Ureter (tissue), 1 donor: ENCODE measurements around the gene NAPSA. TPM values are rescaled to one million over a fixed set of nuclear protein-coding genes. Genes with fewer than 3 reads are reported as not detected.
A peak's percentile ranks its signal among the peaks of the same experiment; 100 is the strongest.
"Not testable (repeated sequence)": the region's sequence is repeated elsewhere in the genome, so short reads cannot be mapped to it uniquely, and the experiment has no call there.

Source experiments
- DNase-seq: peaks from one replicate; pipeline ENCODE4 v3.0.0-alpha.2; 2020; ENCODE audit warnings: low spot score
- total RNA-seq: library from RNA; stranded (reverse); gene quantifications from one replicate; pipeline ENCODE4 v1.2.4, GENCODE V29; 2023
- donor health status: DM: yes; HTN: yes; CAD: no.

NAPSA gene
- total RNA-seq, 1 donor from 2014 or later, result 1.1 TPM

DNA sequence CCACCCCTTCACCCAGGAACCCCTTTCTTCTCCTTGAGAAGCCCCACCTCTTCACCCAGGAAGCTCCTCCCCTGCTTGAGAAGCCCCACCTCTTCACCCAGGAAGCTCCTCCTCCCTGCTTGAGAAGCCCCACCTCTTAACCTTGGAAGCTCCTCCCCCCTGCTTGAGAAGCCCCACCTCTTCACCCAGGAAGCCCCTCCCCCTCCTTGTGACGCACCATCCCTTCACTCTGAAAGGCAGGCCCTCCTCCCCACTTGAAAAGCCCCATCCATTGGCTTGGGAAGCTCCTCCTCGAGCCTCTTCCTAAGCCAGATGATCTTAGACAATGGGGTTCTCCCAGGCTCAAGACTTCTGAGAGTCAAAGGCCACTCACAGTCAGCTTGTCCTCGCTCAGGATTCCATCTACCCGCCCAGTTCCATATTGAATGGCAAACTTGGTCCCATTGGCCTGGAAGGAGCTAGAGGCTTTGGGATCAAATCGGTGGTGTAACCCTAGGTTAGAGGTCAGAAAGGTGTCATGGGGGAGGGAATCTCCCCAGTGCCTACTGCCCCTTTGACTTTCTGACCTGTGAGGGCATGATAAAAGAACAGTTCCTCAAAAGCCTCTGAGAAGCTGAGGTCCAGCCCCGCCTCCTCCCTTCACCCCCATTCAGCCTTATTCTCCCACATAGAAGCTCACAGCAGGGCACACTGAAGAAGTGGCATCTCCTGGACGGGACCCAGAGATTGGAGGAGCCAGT is 4.0 kb downstream of the NAPSA start:
- DNase-seq, result no peak

DNA sequence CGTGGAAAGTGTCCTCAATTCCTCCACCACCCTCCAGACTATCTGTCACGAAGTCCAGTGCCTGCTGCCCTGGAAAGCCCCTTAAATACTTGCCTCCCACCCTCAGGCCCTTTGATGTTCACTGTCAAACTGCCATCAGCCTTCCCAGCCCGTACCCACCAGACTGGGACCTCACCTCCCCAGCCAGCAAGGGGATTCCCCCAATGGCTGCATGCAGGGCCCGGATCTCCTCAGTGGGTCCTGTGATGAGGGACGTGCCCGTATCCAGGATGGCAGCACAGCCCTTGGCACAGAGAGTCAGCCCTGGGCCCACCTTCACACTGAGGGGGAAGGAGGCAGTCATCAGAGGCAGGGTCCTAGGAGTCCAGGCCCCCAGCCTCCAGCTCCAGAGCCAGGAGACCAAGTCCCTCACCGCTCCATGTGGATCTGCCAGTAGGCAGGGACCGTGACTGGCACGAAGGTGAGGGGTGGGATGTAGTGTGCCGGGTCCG is 6.1 kb downstream of the NAPSA start:
- DNase-seq, result no peak

DNA sequence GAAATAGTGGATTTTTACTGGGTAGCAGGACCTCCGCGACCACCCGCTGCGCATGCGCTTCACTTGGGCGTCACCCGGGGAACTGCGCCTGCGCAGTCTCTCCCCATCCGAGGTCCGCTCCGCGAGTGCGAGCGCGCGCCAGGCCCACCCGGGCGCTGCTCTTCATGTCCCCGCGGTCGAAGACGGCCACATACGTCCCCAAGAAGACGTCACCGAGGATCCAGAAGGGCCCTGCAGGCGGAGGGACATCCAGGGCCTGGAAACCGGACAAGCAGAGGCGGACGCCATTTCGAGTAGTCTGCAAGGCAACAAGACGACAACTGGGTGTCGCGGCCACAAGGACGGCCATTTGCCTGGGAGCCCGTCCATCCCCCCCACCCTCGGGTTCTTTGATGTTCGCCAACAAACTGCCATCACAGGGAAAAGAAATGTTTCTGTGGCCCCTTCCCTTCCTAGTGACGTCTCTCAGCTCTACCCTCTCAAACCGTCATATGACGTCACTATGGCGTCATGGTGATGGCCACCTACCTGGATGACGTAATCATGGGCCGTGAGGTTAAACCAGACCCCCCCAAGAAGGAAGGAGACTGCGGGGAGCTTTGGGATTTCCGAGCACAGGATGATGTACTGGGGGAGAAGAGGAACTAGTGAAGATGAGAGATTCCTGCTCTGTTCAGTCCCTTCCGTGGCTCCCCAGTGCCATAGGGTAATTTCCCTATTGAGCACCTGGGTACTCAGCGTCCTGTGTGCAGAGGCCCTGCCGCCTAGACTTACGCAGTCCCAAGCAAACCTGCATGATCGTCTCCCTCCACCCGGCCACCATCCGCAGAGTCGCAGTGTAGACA is 6.7 kb downstream of the NAPSA start:
- DNase-seq, result no peak

DNA sequence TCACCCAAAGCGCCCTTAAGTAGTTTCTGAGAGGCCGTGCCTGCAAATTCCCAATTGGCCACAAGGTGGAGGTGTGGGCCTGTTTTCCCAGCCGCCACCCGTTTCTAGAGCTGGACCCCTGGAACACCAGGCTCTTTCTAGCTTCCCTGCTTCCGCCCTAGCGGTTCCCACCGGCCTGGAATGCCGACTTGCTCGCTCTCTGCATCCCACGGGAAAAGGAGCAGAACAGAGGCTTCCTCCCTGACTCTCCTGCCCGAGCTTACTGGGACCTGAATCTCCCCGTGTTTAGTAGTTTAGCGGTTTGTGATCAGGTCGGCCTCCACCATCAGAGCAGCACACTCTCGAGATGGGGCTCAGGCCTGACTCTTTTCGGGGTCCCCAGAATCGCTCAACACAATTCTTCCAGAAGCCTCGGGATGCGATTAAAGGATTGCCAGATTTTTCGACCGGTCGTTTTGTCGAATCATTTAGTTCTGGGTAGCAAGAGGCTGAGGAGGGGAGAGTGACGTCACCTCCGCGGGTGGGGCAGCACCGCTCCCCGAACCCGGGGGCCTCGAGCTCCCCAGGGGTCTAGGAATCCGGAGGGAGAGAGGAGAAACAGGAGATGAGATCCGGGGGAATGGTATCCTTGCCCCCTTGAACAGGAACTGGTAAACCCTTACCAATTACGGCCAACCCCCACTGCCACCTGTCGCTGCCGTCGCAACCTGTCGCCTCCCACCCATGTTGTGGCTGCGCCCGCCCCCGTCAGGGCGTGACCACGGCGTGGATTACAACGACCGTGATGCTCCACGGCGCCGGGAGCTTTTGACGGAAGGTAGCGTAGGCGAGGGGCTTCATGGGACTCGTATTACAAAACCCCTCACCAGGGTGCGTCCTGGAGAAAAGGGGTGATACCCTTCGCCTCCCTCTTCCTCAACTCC is 8.0 kb downstream of the NAPSA start:
- DNase-seq, result peak; percentile 81

DNA sequence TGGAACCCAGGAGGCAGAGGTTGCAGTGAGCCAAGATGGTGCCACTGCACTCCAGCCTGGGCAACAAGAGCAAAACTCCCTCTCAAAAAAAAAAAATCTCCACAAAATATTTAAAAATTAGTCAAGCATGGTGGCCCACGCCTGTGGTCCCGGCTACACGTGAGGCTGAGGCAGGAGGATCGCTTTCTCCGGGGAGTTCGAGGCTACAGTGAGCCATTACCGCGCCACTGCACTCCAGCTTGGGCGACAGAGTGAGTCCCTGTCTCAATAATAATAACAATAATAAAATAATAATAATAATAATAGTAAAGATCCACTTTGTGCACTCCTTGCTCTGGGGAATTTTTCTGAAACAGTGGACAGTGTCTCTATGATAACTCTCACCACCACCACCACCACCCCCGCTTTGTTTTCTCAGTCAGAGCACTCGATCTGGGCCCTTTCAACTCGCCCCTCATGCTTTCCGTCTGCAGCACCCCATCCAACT is 8.7 kb downstream of the NAPSA start:
- DNase-seq, result no peak

DNA sequence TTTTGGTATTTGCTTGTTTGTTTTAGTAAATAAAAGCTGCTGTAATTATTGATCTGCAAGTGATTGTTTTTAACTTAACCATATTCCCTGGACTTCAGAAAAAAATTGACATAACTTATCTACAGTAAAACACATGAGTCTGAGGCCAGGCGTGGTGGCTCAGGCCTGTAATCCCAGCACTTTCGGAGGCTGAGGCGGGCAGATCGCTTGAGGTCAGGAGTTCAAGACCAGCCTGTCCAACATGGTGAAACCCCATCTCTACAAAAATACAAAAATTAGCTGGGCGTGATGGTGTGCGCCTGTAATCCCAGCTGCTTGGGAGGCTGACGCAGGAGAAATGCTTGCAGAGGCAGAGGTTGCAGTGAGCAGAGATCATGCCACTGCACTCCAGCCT is 12.0 kb downstream of the NAPSA start:
- not testable (repeated sequence) for DNase-seq

DNA sequence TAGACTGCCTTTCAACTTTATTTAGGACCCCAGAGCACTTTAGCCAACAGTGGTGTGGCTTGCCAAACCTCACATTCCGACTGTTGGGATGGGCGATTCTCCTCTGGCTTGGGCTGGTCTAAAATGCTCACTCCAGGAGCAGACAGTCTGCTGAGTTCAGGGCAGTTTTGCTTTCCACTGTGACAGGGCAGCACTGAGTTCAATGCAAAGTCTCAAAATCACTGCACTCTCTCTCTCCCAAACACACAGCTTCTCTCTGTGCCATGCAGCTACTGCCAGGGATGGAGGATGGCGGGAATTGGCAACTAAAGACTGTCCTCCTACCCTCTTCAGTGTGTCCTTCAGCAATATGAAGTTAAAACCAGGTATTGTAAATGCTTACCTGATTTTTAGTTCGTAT is 13.2 kb downstream of the NAPSA start:
- no peak for DNase-seq

DNA sequence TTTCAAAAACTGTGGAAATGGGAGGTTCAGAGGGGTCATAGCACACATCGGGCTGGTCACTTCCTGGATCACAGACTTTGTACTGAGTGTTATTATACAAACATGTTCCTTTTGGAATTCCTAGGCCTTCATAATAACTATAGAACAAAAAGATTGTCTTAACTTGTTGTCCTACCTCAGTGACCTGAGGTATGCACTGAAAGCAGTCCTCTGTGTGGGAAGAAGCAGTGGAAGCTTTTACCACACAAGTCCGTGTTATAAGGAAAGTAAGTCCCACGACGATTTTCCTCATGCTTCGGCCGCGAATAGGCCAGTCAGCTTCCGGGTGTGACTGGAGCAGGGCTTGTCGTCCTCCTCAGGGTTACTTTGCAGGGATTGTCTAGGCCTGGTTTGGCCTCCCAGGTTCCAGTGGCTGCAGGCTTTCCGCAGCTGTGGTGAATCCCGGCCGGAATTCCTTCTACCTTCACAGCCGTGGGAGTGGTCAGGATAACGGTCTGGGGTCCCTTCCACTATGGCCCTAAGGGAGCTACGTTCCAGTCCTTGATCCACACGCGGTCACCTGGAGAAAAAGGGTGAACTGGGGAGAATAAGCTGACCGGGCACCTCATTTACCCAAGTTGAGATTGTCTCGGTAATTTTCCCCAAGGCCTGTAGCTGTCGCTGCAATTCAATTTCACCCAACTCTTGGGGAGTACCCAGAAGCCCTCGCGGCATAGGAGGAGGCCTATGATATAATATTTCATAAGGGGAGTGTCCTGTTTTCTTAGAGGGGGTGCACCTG is 16.0 kb downstream of the NAPSA start:
- no peak for DNase-seq

DNA sequence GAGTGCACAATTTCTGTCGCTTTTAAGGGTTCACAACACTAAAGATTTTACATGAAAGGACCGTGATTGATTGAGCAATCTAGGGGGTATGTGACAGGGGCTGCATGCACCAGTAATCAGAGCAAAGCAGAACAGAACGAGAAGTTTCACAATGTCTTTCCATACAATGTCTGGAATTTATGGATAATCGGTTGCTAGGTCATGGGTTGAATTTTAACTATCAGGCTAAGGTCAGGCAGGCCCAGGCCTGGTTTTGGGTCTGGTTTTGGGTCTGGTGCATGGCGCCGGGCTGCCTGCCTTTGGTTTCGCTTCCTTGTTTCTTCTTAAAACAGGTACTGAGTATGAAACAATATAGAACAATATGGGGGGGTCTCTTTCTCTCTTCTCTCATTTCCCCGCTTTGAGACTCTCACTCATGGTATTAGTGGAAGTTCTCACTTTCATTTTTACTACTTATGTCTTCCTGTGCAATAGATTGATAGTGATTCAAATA is 18.3 kb downstream of the NAPSA start:
- not testable (repeated sequence) for DNase-seq

- no peak for DNase-seq
These were observed 20.6 kb downstream of the NAPSA start for GRCh38 chr19:50344661-50345318.

DNA sequence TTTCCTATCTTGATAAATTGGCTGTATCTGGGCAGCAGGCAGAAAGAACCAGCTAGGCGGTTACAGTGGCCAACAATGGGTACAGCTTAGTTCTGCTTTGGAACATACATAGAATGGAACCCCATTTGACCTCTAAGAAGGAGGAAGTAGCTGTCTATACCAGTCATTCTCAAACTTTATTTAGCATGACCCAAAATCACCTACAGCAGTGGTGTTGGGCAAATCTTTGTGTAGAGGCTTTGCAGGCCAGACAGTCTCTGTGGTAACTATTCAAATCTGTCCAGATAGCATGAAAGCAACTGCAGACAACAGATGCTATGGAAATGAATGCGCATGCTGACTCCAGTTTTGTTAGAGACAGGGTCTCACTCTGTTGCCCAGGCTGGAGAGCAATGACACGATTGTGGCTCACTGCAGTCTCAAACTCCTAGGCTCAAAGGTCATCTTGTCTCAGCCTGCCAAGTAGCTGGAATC is 24.3 kb downstream of the NAPSA start:
- DNase-seq, result no peak

DNA sequence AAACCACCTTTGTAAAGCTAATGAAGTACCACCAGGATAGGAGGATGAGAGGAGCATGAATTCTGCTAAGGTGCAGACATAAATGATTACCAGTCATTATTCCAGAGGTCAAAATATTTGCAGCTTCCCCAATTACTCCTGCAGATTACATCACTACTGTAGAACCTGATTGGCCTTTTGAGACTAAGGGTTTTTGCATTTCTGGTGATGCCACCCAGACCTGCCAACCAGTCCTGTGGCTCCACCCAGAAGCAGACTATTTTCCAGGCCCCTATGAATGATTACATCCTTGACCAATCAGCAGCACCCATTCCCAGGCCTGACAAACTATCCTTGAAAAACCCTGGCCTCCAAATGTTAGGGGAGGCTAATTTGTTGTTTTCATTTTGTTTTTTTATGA is 25.1 kb downstream of the NAPSA start:
- no peak for DNase-seq

- not testable (repeated sequence) for DNase-seq
These were observed 28.4 kb downstream of the NAPSA start for GRCh38 chr19:50337031-50337430.

DNA sequence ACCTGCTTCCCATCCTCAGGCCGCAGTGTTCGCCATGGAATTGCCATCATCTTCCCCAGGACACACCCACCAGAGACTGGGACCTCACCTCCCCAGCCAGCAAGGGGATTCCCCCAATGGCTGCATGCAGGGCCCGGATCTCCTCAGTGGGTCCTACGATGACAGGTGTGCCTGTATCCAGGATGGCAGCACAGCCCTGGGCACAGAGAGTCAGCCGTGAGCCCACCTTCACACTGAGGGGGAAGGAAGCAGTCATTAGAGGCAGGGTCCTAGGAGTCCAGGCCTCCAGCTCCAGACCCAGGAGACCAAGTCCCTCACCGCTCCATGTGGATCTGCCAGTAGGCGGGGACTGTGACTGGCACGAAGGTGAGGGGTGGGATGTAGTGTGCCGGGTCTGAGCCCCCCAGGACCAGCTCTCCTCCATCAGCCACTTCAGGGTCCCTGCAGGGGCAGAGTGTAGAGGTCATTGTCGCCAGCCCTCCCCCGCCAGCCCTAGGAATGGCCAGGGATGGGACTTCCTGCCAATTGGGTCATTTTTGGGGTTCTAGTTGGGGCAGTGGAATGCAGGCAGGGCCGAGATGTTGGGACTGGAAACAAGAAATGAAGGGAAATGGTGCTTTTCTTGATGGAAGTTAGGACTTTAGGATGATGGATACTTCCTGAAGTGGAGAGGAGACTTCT is 30.6 kb downstream of the NAPSA start:
- no peak for DNase-seq

DNA sequence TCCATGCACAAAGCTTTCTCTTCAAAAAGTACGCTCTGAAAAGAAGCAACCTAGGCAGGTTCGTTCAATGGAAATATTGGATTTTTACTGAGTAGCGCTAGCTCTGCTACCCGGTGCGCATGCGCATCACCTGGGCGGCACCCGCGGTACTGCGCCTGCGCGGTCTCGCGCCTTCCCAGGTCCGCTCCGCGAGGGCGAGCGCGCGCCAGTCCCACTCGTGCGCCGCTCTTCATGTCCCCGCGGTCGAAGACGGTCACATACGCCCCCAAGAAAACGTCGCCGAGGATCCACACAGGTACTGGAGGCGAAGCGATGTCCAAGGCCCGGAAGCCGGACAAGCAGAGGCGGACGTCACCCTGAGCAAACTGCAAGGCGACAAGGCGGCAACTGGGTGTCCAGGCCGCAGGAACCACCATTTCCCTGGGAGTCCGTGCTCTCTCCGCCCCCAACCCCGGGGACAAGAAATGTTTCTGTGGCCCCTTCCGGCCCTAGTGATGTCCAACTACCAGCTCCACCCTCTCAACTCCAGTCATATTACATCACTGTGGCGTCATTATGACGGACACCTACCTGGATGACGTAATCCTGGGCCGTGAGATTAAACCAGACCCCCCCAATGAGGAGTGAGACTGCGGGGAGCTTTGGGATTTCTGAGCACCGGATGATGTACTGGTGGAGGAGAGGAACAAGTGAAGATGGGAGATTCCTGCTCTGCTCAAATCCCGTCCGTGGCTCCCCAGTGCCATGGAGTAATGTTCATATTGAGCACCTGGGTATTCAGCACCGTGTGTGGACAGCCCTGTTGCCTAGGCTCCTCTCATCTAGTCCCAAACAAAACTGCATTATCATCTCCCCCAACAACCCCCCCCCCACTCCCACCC is 31.5 kb downstream of the NAPSA start:
- peak; percentile 75 for DNase-seq

DNA sequence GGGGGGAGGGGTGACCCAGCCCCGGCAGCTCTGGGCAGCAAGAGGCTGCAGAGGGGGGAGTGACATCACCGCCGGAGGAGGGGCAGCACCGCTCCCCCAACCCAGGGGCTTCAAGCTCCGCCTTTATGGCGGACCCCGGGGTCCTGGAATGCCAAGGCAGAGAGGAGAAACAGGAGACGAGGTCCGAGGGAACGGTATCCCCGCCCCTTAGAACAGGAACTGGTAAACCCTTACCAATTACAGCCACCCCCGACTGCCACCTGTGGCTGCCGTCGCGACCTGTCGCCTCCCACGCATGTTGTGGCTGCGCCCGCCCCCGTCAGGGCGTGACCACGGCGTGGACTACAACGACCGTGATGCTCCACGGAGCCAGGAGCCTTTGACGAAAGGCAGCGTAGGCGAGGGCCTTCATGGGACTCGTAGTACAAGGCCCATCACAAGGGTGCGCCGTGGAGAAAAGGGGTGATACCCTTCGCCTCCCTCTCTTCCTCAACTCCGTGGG is 32.2 kb downstream of the NAPSA start:
- DNase-seq, result peak; percentile 91

GRCh38 chr19:50332244-50333038 is 33.0 kb downstream of the NAPSA start:
- no peak for DNase-seq

GRCh38 chr19:50331994-50332243 is 33.5 kb downstream of the NAPSA start:
- DNase-seq, result no peak
